Glutamatergic neuron (in vitro differentiated cells): ENCODE results near the gene TOMM20. TPM values are rescaled to one million over a fixed set of nuclear protein-coding genes. Genes with fewer than 3 reads are reported as not detected.

ENCODE experiments used
- DNase-seq: peaks from one replicate; pipeline ENCODE4 v3.0.0; 2022
- H3K27ac Mint-ChIP-seq: one replicate; pipeline ENCODE4 v1.8.0; 2020; ENCODE audit warnings: mild to moderate bottlenecking, mixed read lengths, inconsistent platforms; ENCODE audit not compliant: unreplicated experiment
- H3K27me3 Mint-ChIP-seq: one replicate; pipeline ENCODE4 v1.8.0; 2020; ENCODE audit warnings: mild to moderate bottlenecking, moderate library complexity, mixed read lengths, inconsistent platforms; ENCODE audit not compliant: unreplicated experiment
- H3K36me3 Mint-ChIP-seq: one replicate; pipeline ENCODE4 v1.8.0; 2020; ENCODE audit warnings: mild to moderate bottlenecking, mixed read lengths, inconsistent platforms; ENCODE audit not compliant: unreplicated experiment
- H3K4me1 Mint-ChIP-seq: one replicate; pipeline ENCODE4 v1.8.0; 2020; ENCODE audit warnings: mild to moderate bottlenecking, low read depth, mixed read lengths, inconsistent platforms; ENCODE audit not compliant: unreplicated experiment
- H3K4me3 Mint-ChIP-seq: one replicate; pipeline ENCODE4 v1.8.0; 2020; ENCODE audit warnings: mild to moderate bottlenecking, mixed read lengths, inconsistent platforms; ENCODE audit not compliant: unreplicated experiment
- H3K9me3 Mint-ChIP-seq: one replicate; pipeline ENCODE4 v1.8.0; 2020; ENCODE audit warnings: mild to moderate bottlenecking, moderate library complexity, mixed read lengths, inconsistent platforms; ENCODE audit not compliant: unreplicated experiment
- CTCF ChIP-seq: fragments of 200-600 bp; sonication (generic); IDR thresholded peaks from one replicate; pipeline ENCODE4 v1.5.0; 2021; ENCODE audit not compliant: partially characterized antibody, unreplicated experiment
- total RNA-seq: library from RNA; stranded (reverse); fragmentation: NEBNext Ultra II Directional; extraction: Animal tissue kit (Norgen Biotek cat#: 25700); gene quantifications from one replicate; pipeline ENCODE4 v1.2.1, GENCODE V29; 2021; ENCODE audit not compliant: unreplicated experiment

TOMM20 gene
- total RNA-seq, 1 donor from 2014 or later: 166 TPM

GRCh38 chr1:235069577-235070563 lies 58.8 kb downstream of the TOMM20 start:
- Mint-ChIP-seq H3K4me1 (peaks cover 12% of the 10 kb centered on the region), H3K36me3 (no peaks in the 10 kb centered on the region), H3K27me3 (peaks cover 3% of the 10 kb centered on the region), H3K9me3 (no peaks in the 10 kb centered on the region), H3K4me3 (no peak overlapping the region), H3K27ac (no peak overlapping the region)
- no peak for TF ChIP-seq CTCF
- no peak for DNase-seq

DNA sequence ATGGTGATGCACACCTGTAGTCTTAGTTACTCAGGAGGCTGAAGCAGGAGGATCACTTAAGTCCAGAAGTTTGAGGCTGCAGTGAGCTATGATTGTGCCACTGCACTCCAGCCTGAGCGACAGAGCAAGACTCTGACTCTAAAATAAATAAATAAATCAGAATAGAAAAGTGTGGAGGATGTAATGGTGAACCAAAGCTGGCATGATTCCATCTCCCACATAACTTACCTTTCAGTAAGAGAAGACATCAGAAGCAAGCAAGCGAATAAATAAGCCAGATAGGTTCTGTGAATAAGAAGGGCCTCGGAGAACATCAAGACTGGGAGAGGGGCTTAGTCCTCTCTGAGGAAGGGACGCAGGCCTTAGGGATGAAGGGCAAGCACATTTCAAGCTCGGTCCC lies 59.5 kb downstream of the TOMM20 start:
- no peak for DNase-seq
- Mint-ChIP-seq H3K27me3 (peaks cover 3% of the 10 kb centered on the region), H3K27ac (no peak overlapping the region), H3K9me3 (no peaks in the 10 kb centered on the region), H3K36me3 (no peaks in the 10 kb centered on the region), H3K4me1 (peaks cover 5% of the 10 kb centered on the region), H3K4me3 (no peak overlapping the region)
- no peak for TF ChIP-seq CTCF

GRCh38 chr1:235068158-235069121 lies 60.2 kb downstream of the TOMM20 start:
- no peak overlapping the region for H3K27ac Mint-ChIP-seq
- peaks cover 6% of the 10 kb centered on the region for H3K27me3 Mint-ChIP-seq
- no peak for DNase-seq
- no peak for TF ChIP-seq CTCF
- H3K9me3 Mint-ChIP-seq: no peaks in the 10 kb centered on the region
- H3K36me3 Mint-ChIP-seq: no peaks in the 10 kb centered on the region
- peaks cover 4% of the 10 kb centered on the region for H3K4me1 Mint-ChIP-seq
- no peak overlapping the region for H3K4me3 Mint-ChIP-seq

DNA sequence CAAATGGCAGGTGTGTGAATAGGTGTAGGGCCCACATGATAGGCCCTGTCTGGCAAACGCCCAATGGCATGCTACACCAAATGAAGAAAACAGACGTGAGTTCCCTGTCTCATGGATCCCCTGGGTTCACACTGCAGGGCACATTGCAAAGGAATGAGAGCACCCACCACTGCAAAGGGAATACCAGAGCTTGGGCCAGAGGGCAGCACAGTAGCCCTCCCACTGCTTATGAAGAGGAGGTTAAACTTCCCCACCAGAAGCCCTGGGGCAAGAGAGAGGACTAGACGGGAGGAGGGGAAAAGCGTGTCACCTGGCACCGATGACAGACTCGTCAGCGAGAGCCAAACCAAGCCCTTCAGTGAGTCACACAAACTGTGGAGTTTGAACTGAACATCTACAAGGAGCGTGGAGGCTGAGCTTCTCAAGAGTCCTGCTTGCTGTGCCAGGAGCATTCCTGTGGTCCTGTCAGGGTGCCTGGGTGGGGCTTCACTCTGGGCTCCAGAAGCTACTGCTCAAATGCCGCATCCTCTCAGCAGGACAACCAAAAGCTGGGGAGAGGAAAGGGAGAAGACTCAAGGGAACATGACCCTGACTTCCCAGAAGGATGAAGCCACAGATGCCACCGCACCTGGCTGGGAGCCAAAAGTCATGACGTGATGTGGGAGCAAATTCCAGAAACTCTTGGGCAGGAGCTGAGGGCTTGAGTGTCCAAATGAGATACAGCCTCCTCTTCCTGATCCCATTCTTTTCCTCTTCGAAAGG lies 61.1 kb downstream of the TOMM20 start:
- no peak for TF ChIP-seq CTCF
- H3K27me3 Mint-ChIP-seq: peaks cover 6% of the 10 kb centered on the region

More for the DNA sequence above, 61.1 kb downstream of the TOMM20 start:
- no peaks in the 10 kb centered on the region for H3K9me3 Mint-ChIP-seq
- no peaks in the 10 kb centered on the region for H3K36me3 Mint-ChIP-seq
- no peak overlapping the region for H3K4me3 Mint-ChIP-seq
- no peak for DNase-seq
- peaks cover 4% of the 10 kb centered on the region for H3K4me1 Mint-ChIP-seq
- no peak overlapping the region for H3K27ac Mint-ChIP-seq
